ENCODE data around the gene PFKFB2.

The PFKFB2 gene

DNA sequence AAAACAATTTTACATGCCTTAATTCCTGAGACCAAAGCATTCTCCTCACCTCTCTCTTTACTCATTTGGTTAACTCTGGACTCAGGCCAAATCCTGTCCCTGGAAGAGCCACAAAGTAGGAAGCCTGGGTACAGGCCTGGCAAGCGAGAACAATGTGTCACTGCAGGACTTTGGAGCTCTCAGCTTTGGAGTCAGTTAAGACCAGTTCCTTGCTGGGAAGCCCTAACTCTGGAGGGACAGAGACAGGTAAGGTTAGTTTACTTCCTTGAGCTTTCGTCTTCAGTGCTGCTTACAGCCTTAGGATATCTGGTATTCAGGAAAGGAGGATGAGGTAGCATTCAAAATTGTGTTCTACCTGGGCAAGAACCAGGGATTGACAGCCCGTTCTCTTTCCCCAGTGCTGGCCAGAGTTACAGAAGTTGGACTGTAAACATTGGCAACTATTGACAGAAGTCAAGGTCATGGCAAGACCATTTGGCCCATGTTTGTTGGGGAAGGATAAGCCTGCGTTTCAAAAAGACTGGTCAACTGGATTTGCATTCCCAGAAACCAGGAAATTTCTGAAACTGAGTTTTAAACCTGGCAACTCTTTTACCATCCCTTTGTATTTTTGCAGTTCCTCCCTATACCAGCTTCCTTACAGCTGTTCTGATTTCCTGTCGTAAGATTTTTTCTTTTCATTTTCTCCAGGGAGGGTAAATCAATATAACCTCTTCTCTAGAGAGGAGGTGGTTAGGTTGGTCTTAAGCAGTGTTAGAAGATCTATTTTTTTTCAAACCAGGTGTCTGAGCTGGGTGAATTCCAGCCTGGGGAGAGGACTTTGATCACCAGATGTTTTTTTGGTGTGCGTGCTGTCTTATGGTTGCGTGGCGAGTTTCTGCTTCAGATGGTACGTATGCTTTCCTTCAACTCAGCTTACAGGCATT is 35.9 kb downstream of the PFKFB2 start, which contains the start of gene C4BPB:
Gene C4BPB, plus strand, starts transcription at position 160 of the 926 bp plus-strand sequence. Its CDS starts 672 bp downstream, at position 832.
- FAIRE-seq, result no peak
- no peak for TF ChIP-seq POLR2A (IDR thresholded peaks at IDR 0.05; ENCODE audit: low read depth, low read length)
- no peak for DNase-seq (ENCODE audit: insufficient read length, low spot score)

DNA sequence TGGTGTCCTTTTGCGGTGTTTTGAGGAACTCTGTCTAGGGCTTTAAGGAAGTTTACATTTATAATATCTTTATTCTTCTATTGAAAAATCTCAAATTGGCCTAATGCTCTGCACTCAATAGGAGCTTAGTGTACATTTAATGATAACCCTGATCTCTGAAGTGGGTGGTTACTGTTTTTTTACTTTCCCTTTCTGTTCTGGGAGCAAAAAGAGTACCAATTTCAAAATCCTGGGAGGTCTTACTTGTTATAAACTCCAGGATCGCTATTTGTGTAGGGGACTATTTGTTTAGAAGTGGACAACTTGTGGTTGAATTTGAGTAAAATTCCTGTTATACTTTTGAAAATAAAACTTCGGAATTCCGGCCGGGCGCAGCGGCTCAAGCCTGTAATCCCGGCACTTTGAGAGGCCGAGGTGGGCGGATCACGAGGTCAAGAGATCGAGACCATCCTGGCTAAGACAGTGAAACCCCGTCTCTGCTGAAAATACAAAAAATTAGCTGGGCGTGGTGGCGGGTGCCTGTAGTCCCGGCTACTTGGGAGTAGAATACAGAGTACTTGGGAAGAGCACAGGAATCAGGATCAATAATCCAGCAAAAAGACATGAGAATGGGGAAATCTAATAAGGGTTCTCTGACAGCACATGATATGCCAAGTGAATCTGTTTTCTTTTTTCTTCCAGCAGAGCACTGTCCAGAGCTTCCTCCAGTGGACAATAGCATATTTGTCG is 36.7 kb downstream of the PFKFB2 start:
- DNase-seq (ENCODE audit: insufficient read length, low spot score) (no peak), FAIRE-seq (no peak)
- TF ChIP-seq POLR2A (IDR thresholded peaks at IDR 0.05; ENCODE audit: low read depth, low read length), result no peak

- FAIRE-seq, result no peak
- TF ChIP-seq POLR2A (IDR thresholded peaks at IDR 0.05; ENCODE audit: low read depth, low read length), result no peak
- DNase-seq (ENCODE audit: insufficient read length, low spot score), result no peak
Measured at GRCh38 chr1:207091200-207091908, 38.3 kb downstream of the PFKFB2 start.

DNA sequence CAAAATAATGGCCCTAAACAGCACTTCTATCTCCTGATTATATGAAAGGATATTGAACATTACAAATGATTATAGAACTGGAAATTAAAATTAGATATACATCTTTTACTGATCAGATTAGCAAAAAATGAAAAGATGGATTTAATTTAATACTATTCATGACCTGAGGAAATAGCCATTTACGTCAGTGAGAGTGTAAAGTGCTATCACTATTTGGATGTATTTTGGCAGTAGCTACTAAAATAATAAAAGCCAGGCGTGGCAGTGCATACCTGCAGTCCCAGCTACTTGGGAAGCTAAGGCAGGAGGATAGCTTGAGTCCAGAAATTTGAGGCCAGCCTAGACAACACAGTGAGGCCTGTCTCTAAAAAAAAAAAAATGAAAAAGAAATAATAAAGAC is 40.9 kb downstream of the PFKFB2 start:
- no peak for FAIRE-seq
- DNase-seq (ENCODE audit: insufficient read length, low spot score), result no peak
- no peak for TF ChIP-seq POLR2A (IDR thresholded peaks at IDR 0.05; ENCODE audit: low read depth, low read length)

DNA sequence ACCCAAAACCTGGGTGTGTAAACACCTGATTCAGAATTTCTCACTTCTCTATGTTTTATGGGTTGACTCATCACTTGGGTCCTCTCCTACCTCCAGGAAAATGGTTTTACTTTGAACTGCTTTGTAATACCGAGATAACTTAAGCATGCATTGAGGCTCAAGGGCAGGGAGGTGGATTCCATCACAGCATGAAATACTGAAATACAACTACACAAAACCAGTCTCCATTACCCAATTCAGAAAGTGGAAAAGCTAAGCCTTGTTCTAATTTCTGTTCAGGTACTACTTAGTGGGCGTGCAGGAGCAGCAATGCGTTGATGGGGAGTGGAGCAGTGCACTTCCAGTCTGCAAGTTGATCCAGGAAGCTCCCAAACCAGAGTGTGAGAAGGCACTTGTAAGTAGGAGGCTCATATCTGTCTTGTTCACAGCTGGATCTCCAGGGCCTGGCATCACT is 44.8 kb downstream of the PFKFB2 start:
- FAIRE-seq (no peak), DNase-seq (ENCODE audit: insufficient read length, low spot score) (no peak)
- no peak for TF ChIP-seq POLR2A (IDR thresholded peaks at IDR 0.05; ENCODE audit: low read depth, low read length)

- FAIRE-seq (no peak), DNase-seq (ENCODE audit: insufficient read length, low spot score) (no peak)
- no peak for TF ChIP-seq POLR2A (IDR thresholded peaks at IDR 0.05; ENCODE audit: low read depth, low read length)
Measured at GRCh38 chr1:207101720-207102119, 48.6 kb downstream of the PFKFB2 start.

DNA sequence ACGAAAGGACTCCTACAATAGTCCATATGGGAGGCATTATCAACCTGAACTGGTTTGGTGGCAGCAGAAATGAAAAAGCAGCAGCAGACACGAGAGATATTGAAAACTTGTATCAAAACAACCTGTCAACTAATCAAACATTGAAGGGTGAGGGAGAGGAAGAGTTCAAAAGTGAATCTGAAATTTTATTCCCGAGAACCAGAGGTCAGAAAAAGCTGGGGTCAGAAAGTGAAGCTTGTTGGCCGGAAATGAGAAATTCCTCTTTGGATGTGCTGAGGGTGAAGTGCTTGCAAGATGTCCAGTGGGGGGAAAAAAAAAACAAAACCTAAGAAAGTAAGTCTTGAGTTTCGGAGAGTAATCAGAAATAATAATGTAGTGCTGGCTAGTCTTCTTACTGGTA is 49.1 kb downstream of the PFKFB2 start:
- TF ChIP-seq POLR2A (IDR thresholded peaks at IDR 0.05; ENCODE audit: low read depth, low read length), result no peak
- no peak for DNase-seq (ENCODE audit: insufficient read length, low spot score)
- no peak for FAIRE-seq

DNA sequence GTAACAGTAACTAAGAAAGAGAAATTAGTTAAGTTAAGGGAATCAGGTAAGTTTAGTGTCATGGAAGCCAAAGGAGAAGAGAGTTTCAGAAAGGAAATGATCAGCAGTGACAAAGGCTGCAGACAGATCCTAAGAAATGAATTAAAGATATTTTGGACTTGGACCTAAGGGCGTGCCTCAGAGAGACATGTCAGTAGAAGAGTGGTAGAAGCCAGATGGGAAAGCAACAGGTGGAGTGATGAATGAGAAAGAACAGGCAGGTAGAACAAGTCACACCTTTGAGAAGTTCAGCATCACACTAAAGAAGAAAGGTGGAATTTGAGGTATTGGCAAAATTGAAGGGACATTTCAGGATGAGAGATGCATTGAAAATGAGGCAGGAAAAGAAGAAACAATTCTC is 49.6 kb downstream of the PFKFB2 start:
- FAIRE-seq (no peak), DNase-seq (ENCODE audit: insufficient read length, low spot score) (no peak)
- no peak for TF ChIP-seq POLR2A (IDR thresholded peaks at IDR 0.05; ENCODE audit: low read depth, low read length)

GRCh38 chr1:207103892-207104373 is 50.9 kb downstream of the PFKFB2 start, which contains the start of gene C4BPA:
C4BPA (plus strand) TSS chr1:207104233; CDS start chr1:207113026, 8,793 bp downstream.
- FAIRE-seq (no peak), DNase-seq (ENCODE audit: insufficient read length, low spot score) (no peak)
- TF ChIP-seq POLR2A (IDR thresholded peaks at IDR 0.05; ENCODE audit: low read depth, low read length), result no peak

DNA sequence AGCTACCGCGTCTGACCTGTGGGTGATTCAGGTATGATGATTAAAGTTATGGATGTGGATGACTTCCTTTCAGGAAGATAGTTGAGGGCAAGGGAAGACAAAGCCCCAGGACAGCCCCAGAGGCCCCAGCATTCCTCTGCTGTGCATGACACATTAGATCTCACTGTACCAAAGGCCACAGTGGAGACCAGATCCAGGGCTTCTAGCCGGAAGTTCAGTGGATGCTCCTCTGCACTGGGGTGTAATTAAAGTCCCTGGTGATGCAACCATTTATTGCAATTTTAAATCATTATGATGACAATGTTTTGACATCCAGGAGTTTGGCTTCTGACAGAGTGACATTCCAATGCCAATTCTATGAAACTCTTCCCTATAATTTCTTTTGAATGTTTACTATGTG is 55.9 kb downstream of the PFKFB2 start:
- FAIRE-seq (no peak), DNase-seq (ENCODE audit: insufficient read length, low spot score) (no peak)
- no peak for TF ChIP-seq POLR2A (IDR thresholded peaks at IDR 0.05; ENCODE audit: low read depth, low read length)

GRCh38 chr1:207112616-207113296 is 59.7 kb downstream of the PFKFB2 start:
- DNase-seq (ENCODE audit: insufficient read length, low spot score) (no peak), FAIRE-seq (no peak)
- TF ChIP-seq POLR2A (IDR thresholded peaks at IDR 0.05; ENCODE audit: low read depth, low read length), result no peak

DNA sequence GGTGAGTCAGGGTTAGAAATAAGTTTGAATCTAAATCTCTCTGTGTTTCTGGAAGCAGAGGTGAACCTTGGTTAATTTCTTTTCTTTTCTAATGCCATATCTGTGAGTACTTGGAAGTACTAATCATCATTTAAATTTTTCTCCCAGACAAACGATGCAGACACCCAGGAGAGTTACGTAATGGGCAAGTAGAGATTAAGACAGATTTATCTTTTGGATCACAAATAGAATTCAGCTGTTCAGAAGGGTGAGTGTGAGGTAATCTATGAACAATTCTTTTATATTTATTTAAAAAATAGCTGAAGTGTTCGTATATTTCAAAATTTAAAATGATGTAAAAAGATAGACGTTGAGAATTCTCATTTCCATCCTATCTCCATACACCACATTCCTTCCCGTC is 62.2 kb downstream of the PFKFB2 start:
- FAIRE-seq (no peak), DNase-seq (ENCODE audit: insufficient read length, low spot score) (no peak)
- TF ChIP-seq POLR2A (IDR thresholded peaks at IDR 0.05; ENCODE audit: low read depth, low read length), result no peak

- FAIRE-seq, result no peak
- no peak for TF ChIP-seq POLR2A (IDR thresholded peaks at IDR 0.05; ENCODE audit: low read depth, low read length)
- no peak for DNase-seq (ENCODE audit: insufficient read length, low spot score)
Measured at GRCh38 chr1:207124389-207124788, 71.3 kb downstream of the PFKFB2 start.

Measured in H54 (cell line).